ENCODE data around the gene ARHGEF11. TPM values are rescaled to one million over a fixed set of nuclear protein-coding genes. Genes with fewer than 3 reads are reported as not detected.
A peak's percentile ranks its signal among the peaks of the same experiment; 100 is the strongest.

Gene ARHGEF11
- total RNA-seq, 1 experiment from 2014 or later = 31.5 TPM

GRCh38 chr1:156998840-156999500, 46.6 kb downstream of the ARHGEF11 start:
- ChIA-PET CTCF (no interaction called here), POLR2A (ENCODE audit: unreplicated experiment) (no interaction called here)
- Histone ChIP-seq H3K36me3 (ENCODE audit: low read depth) (no peaks in the 10 kb centered on the region), H3K27me3 (ENCODE audit: insufficient read depth, low read depth) (no peaks in the 10 kb centered on the region), H3K4me3 (no peak overlapping the region), H3K4me2 (no peak overlapping the region), H3K4me1 (replicated peaks; ENCODE audit: insufficient read depth) (peaks cover 28% of the 10 kb centered on the region), H3K79me2 (ENCODE audit: low read depth) (peaks cover 18% of the 10 kb centered on the region; the same call in 1 of the 2 replicates), H3K27ac (no peak overlapping the region), H3K9me2 (ENCODE audit: insufficient read depth) (no peaks in the 10 kb centered on the region), H3F3A (ENCODE audit: insufficient read depth, low read depth) (peaks cover 13% of the 10 kb centered on the region; the same call in 1 of the 2 replicates), H4K20me1 (ENCODE audit: insufficient read depth) (peaks cover 8% of the 10 kb centered on the region), H2AFZ (no peak overlapping the region), H3K9me3 (ENCODE audit: insufficient read depth, low read depth) (no peaks in the 10 kb centered on the region)
- intact Hi-C loops (cut with micrococcal nuclease; ENCODE audit: unreplicated experiment) = no loop called here
- no peak for DNase-seq
- no peak for TF ChIP-seq CTCF (conservative IDR thresholded peaks at IDR 0.05)
- no peak for TF ChIP-seq EZH2 (IDR thresholded peaks at IDR 0.05; ENCODE audit: low read depth)
- no TSS peak for BruUV-seq (replicated peaks)

DNA sequence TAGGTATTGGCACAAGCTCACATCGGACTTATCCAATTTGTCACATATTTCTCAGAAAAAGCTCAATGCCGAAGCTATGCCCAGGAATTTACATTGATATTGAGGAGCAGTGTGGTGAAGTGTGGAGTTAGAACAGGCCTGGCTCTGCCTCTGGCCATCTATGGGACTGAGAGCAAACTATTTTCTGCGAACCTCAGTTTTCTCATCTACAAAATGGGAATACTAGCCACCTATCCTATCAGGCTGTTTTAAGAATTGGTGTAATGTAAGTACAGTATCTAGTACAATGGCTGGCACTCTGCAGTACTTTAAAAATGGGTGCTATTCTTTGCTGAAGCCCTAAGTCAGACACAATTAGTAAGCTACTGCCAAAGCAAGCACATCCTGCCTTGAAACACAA, 47.2 kb downstream of the ARHGEF11 start:
- Histone ChIP-seq H3K9me3 (ENCODE audit: insufficient read depth, low read depth) (no peaks in the 10 kb centered on the region), H3K27me3 (ENCODE audit: insufficient read depth, low read depth) (no peaks in the 10 kb centered on the region), H3K4me3 (no peak overlapping the region), H3K9me2 (ENCODE audit: insufficient read depth) (no peaks in the 10 kb centered on the region), H3K79me2 (ENCODE audit: low read depth) (peaks cover 18% of the 10 kb centered on the region; the same call in 1 of the 2 replicates), H3K4me1 (replicated peaks; ENCODE audit: insufficient read depth) (peaks cover 35% of the 10 kb centered on the region), H3K36me3 (ENCODE audit: low read depth) (no peaks in the 10 kb centered on the region), H2AFZ (no peak overlapping the region), H4K20me1 (ENCODE audit: insufficient read depth) (peaks cover 8% of the 10 kb centered on the region), H3F3A (ENCODE audit: insufficient read depth, low read depth) (peaks cover 19% of the 10 kb centered on the region; the same call in 1 of the 2 replicates), H3K27ac (no peak overlapping the region), H3K4me2 (no peak overlapping the region)
- POLR2A ChIA-PET (ENCODE audit: unreplicated experiment) = no interaction called here
- no peak for DNase-seq
- BruUV-seq (replicated peaks) = no TSS peak
- CTCF ChIA-PET = no interaction called here
- intact Hi-C loops (cut with micrococcal nuclease; ENCODE audit: unreplicated experiment) = no loop called here
- TF ChIP-seq CTCF (conservative IDR thresholded peaks at IDR 0.05) = no peak
- no peak for TF ChIP-seq EZH2 (IDR thresholded peaks at IDR 0.05; ENCODE audit: low read depth)

GRCh38 chr1:156995412-156995811, 50.1 kb downstream of the ARHGEF11 start:
- CTCF ChIA-PET = no interaction called here
- Histone ChIP-seq H3K9me2 (ENCODE audit: insufficient read depth) (no peaks in the 10 kb centered on the region), H3K27ac (no peak overlapping the region), H3K27me3 (ENCODE audit: insufficient read depth, low read depth) (no peaks in the 10 kb centered on the region), H3F3A (ENCODE audit: insufficient read depth, low read depth) (peaks cover 19% of the 10 kb centered on the region; the same call in 1 of the 2 replicates), H3K4me2 (peak overlapping the region; percentile 43), H3K9me3 (ENCODE audit: insufficient read depth, low read depth) (no peaks in the 10 kb centered on the region), H3K4me3 (no peak overlapping the region), H4K20me1 (ENCODE audit: insufficient read depth) (peaks cover 8% of the 10 kb centered on the region), H2AFZ (no peak overlapping the region), H3K4me1 (replicated peaks; ENCODE audit: insufficient read depth) (peaks cover 28% of the 10 kb centered on the region), H3K79me2 (ENCODE audit: low read depth) (peaks cover 21% of the 10 kb centered on the region; the same call in 1 of the 2 replicates), H3K36me3 (ENCODE audit: low read depth) (no peaks in the 10 kb centered on the region)
- POLR2A ChIA-PET (ENCODE audit: unreplicated experiment) = no interaction called here
- BruUV-seq (replicated peaks) = no TSS peak
- intact Hi-C loops (cut with micrococcal nuclease; ENCODE audit: unreplicated experiment) = no loop called here
- DNase-seq = no peak
- TF ChIP-seq EZH2 (IDR thresholded peaks at IDR 0.05; ENCODE audit: low read depth) (no peak), CTCF (conservative IDR thresholded peaks at IDR 0.05) (no peak)
